Activated B cell treated with CpG ODN at 0.5 μM for 24 hours (primary cell): Measurements from ENCODE around the gene MTFP1. TPM values are rescaled to one million over a fixed set of nuclear protein-coding genes. Genes with fewer than 3 reads are reported as not detected.

Experiments
- ATAC-seq: fragments of 200-7000 bp; cut with Tn5 transposase; one replicate; pipeline ENCODE4 v1.10.0; 2021; ENCODE audit warnings: low read depth, mild to moderate bottlenecking, moderate library complexity
- CTCF ChIA-PET: fragments of 350-600 bp; sonication (Branson Sonifier 250); formaldehyde crosslinking; loops from one replicate; lab custom pipeline; 2021; ENCODE audit warnings: antibody characterized with exemption; lab: Charles Lee
- POLR2A ChIA-PET: fragments of 350-600 bp; sonication (Branson Sonifier 250); formaldehyde crosslinking; loops from one replicate; lab custom pipeline; 2021; ENCODE audit warnings: antibody characterized with exemption; lab: Charles Lee
- DNase-seq: peaks from one replicate; pipeline ENCODE4 v3.0.0; 2022
- H3K27ac Mint-ChIP-seq: one replicate; pipeline ENCODE4 v1.8.0; 2020; ENCODE audit warnings: mixed read lengths
- H3K27me3 Mint-ChIP-seq: one replicate; pipeline ENCODE4 v1.8.0; 2021; ENCODE audit warnings: mixed read lengths
- H3K36me3 Mint-ChIP-seq: one replicate; pipeline ENCODE4 v1.8.0; 2021; ENCODE audit warnings: low read depth, mixed read lengths
- H3K4me1 Mint-ChIP-seq: one replicate; pipeline ENCODE4 v1.8.0; 2021; ENCODE audit warnings: mixed read lengths
- H3K4me3 Mint-ChIP-seq: one replicate; pipeline ENCODE4 v1.8.0; 2020; ENCODE audit warnings: mild to moderate bottlenecking, mixed read lengths
- H3K9me3 Mint-ChIP-seq: one replicate; pipeline ENCODE4 v1.8.0; 2020; ENCODE audit warnings: mixed read lengths
- intact Hi-C: fragments of 100-400 bp; cut with micrococcal nuclease; formaldehyde crosslinking; loops from one replicate; pipeline ENCODE4 v1.15.1; 2024
- total RNA-seq: library from RNA; stranded (reverse); gene quantifications from 2 replicates; pipeline ENCODE4 v1.2.3, GENCODE V29; 2022
- TF ChIP-seq, protein P1 (sequence below): fragments of 200-600 bp; IDR thresholded peaks from one replicate; pipeline ENCODE4 v1.8.0; 2022; ENCODE audit warnings: antibody characterized with exemption, mild to moderate bottlenecking

MTFP1 gene
- total RNA-seq, 1 donor from 2014 or later, result 33.9 TPM

DNA sequence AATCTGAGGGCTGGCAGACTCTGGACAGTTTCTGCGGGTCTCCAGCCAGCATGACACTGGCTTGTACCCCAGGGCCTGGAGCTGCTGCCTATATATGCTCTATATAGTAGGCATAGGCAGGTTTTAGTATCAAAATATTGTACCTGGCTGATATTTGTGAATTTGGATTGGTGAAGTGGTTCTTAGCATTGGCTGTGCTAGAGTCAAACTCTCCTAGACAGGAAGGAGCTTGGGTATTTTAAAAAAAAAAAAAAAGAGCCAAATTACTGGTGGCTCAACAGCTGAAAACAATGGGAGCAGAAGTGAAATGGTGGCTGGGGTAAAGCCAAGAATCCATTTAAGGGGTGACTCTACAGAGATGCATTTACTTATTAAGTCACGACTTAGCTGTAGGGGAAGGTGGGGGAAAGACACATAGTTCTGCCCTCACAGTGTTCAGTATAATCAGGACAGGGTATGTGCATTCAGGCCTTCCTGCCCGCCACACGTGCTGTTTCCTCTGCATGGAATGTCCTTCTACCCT lies 11.0 kb upstream of the MTFP1 start:
- Mint-ChIP-seq H3K4me1 (no peaks in the 10 kb centered on the region), H3K36me3 (peaks cover 23% of the 10 kb centered on the region), H3K4me3 (no peak overlapping the region), H3K27me3 (no peaks in the 10 kb centered on the region), H3K27ac (no peak overlapping the region), H3K9me3 (no peaks in the 10 kb centered on the region)
- ChIA-PET POLR2A (interaction anchor here (1.0 kb wide), 1 partner anchor 13 kb away, joined by 4 read pairs; no protein-coding TSS in a partner anchor), CTCF (interaction anchor here (1.0 kb wide), 1 partner anchor 127 kb away, joined by 4 read pairs; no protein-coding TSS in a partner anchor)
- no peak for ATAC-seq
- no peak for DNase-seq
- TF ChIP-seq, protein P1, sequence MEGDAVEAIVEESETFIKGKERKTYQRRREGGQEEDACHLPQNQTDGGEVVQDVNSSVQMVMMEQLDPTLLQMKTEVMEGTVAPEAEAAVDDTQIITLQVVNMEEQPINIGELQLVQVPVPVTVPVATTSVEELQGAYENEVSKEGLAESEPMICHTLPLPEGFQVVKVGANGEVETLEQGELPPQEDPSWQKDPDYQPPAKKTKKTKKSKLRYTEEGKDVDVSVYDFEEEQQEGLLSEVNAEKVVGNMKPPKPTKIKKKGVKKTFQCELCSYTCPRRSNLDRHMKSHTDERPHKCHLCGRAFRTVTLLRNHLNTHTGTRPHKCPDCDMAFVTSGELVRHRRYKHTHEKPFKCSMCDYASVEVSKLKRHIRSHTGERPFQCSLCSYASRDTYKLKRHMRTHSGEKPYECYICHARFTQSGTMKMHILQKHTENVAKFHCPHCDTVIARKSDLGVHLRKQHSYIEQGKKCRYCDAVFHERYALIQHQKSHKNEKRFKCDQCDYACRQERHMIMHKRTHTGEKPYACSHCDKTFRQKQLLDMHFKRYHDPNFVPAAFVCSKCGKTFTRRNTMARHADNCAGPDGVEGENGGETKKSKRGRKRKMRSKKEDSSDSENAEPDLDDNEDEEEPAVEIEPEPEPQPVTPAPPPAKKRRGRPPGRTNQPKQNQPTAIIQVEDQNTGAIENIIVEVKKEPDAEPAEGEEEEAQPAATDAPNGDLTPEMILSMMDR, result no peak
- intact Hi-C loops, result no loop called here

GRCh38 chr22:30416403-30416802 lies 9.2 kb upstream of the MTFP1 start:
- CTCF ChIA-PET, result no interaction called here
- intact Hi-C loops, result no loop called here
- POLR2A ChIA-PET, result no interaction called here
- Mint-ChIP-seq H3K36me3 (peaks cover 28% of the 10 kb centered on the region), H3K9me3 (no peaks in the 10 kb centered on the region), H3K27me3 (no peaks in the 10 kb centered on the region), H3K4me1 (no peaks in the 10 kb centered on the region), H3K4me3 (no peak overlapping the region), H3K27ac (no peak overlapping the region)
- ATAC-seq (no peak), DNase-seq (no peak)
- TF ChIP-seq, protein P1, result no peak

DNA sequence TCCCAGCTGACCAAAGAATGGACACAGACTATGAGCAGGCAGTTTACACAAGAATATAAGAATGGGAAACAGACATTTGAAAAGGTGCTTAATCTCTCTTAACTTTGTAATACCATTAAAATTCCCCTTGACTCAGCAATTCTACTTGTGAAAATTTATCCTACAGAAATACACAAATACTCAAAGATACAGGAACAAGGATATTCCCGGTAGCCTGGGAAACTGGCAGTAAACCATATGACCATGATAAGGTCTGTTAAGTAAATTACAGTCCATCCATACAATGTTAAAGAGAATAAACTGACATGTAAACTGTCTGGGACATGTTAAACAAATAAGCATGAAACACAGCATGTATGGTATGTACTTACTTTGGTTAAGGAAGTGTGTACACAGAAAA lies 8.7 kb upstream of the MTFP1 start:
- H3K27me3 Mint-ChIP-seq, result no peaks in the 10 kb centered on the region
- no peak overlapping the region for H3K27ac Mint-ChIP-seq
- H3K36me3 Mint-ChIP-seq, result peaks cover 28% of the 10 kb centered on the region
- H3K9me3 Mint-ChIP-seq, result no peaks in the 10 kb centered on the region
- H3K4me1 Mint-ChIP-seq, result peaks cover 1% of the 10 kb centered on the region
- TF ChIP-seq, protein P1, result no peak
- H3K4me3 Mint-ChIP-seq, result no peak overlapping the region
- intact Hi-C loops, result no loop called here
- ChIA-PET POLR2A (no interaction called here), CTCF (no interaction called here)
- DNase-seq (no peak), ATAC-seq (no peak)

DNA sequence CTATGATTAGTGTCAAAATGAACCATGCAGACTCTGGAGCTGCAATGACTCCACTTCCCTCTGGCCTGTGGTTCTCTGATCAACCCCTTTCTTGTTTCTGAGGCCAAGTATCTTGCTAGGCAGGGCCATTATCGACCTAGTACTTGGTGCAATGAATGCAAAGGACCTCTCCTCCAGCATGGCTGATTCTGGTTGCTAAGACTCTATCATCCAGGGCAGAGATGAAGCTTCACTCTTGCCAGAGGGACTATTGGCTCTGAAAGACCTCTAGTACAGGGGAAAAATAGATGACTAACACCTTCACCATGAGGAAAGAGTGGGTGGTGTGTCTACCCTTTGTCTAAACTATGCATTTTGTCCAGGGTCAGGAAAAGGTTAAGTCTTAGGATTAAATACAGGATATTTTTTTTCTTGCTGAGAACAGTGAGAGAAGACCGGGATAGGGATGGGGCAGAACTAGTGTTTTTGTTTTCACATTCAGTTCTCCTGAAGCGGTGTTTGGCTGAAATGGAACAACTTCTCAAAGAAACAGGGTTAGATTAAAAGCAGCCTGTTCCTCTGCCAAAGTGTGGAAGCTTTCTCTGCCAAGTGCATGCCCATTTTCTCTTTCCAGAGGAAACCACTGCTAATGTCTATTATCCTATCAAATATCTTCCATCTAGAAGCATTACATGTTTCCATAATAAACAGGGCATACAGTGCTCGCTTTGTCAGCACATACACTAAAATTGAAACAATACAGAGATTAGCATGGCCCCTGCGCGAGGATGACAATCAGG lies 5.0 kb upstream of the MTFP1 start:
- H3K4me1 Mint-ChIP-seq, result peaks cover 32% of the 10 kb centered on the region
- intact Hi-C loops, result loop anchor here (5.0 to 10.0 kb wide), 4 partner anchors 578 to 1033 kb away; partner anchors contain the start of genes AP1B1, NF2 and SMTN
- POLR2A ChIA-PET, result no interaction called here
- peaks cover 31% of the 10 kb centered on the region for H3K36me3 Mint-ChIP-seq
- no peak overlapping the region for H3K4me3 Mint-ChIP-seq
- H3K9me3 Mint-ChIP-seq, result no peaks in the 10 kb centered on the region
- H3K27me3 Mint-ChIP-seq, result no peaks in the 10 kb centered on the region
- CTCF ChIA-PET, result no interaction called here
- TF ChIP-seq, protein P1, result no peak
- no peak overlapping the region for H3K27ac Mint-ChIP-seq
- no peak for ATAC-seq
- DNase-seq, result no peak
